Measurements from ENCODE around the gene CKS1B.

Gene CKS1B

GRCh38 chr1:154990276-154990675, 15.8 kb downstream of the CKS1B start:
- no peak overlapping the region for H3K27ac ChIP-seq (replicated peaks)
- TF ChIP-seq SPI1 (IDR thresholded peaks at IDR 0.05; ENCODE audit: borderline replicate concordance, low read depth) (no peak), CTCF (IDR thresholded peaks at IDR 0.05; ENCODE audit: insufficient read depth, low read length) (no peak), REST (IDR thresholded peaks at IDR 0.05; ENCODE audit: insufficient replicate concordance, low read depth) (no peak), GABPA (IDR thresholded peaks at IDR 0.05; ENCODE audit: low read depth) (no peak), POLR2AphosphoS5 (IDR thresholded peaks at IDR 0.05; ENCODE audit: low read depth) (no peak)
- no peak overlapping the region for H3K4me3 ChIP-seq (replicated peaks; ENCODE audit: insufficient read depth, low read length)

GRCh38 chr1:154992721-154993571, 18.5 kb downstream of the CKS1B start:
- H3K27ac ChIP-seq (replicated peaks) = no peak overlapping the region; the same call in 1 of the 2 replicates
- DNase-seq (ENCODE audit: low read depth in 1 of 2, low spot score in 1 of 2) = peak in 1 of 2 experiments; percentile 34
- H3K4me3 ChIP-seq (replicated peaks; ENCODE audit: insufficient read depth, low read length) = no peak overlapping the region
- no peak for TF ChIP-seq SPI1 (IDR thresholded peaks at IDR 0.05; ENCODE audit: borderline replicate concordance, low read depth)
- TF ChIP-seq CTCF (IDR thresholded peaks at IDR 0.05; ENCODE audit: insufficient read depth, low read length) = no peak
- no peak for TF ChIP-seq GABPA (IDR thresholded peaks at IDR 0.05; ENCODE audit: low read depth)
- no peak for TF ChIP-seq POLR2AphosphoS5 (IDR thresholded peaks at IDR 0.05; ENCODE audit: low read depth)
- TF ChIP-seq REST (IDR thresholded peaks at IDR 0.05; ENCODE audit: insufficient replicate concordance, low read depth) = no peak
- no peaks in the 10 kb centered on the region for H3K27me3 ChIP-seq (ENCODE audit: insufficient read depth, poor library complexity, severe bottlenecking)

More at GRCh38 chr1:154990276-154990675, 15.8 kb downstream of the CKS1B start:
- no peak for DNase-seq (ENCODE audit: low read depth in 1 of 2, low spot score in 1 of 2)
- H3K27me3 ChIP-seq (ENCODE audit: insufficient read depth, poor library complexity, severe bottlenecking) = no peaks in the 10 kb centered on the region

GRCh38 chr1:154993572-154994268, 19.2 kb downstream of the CKS1B start, which contains the start of gene LENEP:
TSS of gene LENEP (plus strand) at chr1:154993586. CDS start at chr1:154993608, 22 bp downstream.
- DNase-seq (ENCODE audit: low read depth in 1 of 2, low spot score in 1 of 2) = no peak
- Histone ChIP-seq H3K27ac (replicated peaks) (no peak within 1 kb of the TSS; the same call in 1 of the 2 replicates), H3K4me3 (replicated peaks; ENCODE audit: insufficient read depth, low read length) (no peak within 1 kb of the TSS), H3K27me3 (ENCODE audit: insufficient read depth, poor library complexity, severe bottlenecking) (no peaks in the 10 kb centered on the region)
- TF ChIP-seq CTCF (IDR thresholded peaks at IDR 0.05; ENCODE audit: insufficient read depth, low read length) (no peak), GABPA (IDR thresholded peaks at IDR 0.05; ENCODE audit: low read depth) (no peak), REST (IDR thresholded peaks at IDR 0.05; ENCODE audit: insufficient replicate concordance, low read depth) (no peak), SPI1 (IDR thresholded peaks at IDR 0.05; ENCODE audit: borderline replicate concordance, low read depth) (no peak), POLR2AphosphoS5 (IDR thresholded peaks at IDR 0.05; ENCODE audit: low read depth) (no peak)

Data from HL-60 (cell line).